DMS53 (cell line): ENCODE data around the gene CHST8.

ENCODE experiments used
- DNase-seq: peaks from one replicate; lab custom pipeline; 2025; lab: John Stamatoyannopoulos, UW

The CHST8 gene

DNA sequence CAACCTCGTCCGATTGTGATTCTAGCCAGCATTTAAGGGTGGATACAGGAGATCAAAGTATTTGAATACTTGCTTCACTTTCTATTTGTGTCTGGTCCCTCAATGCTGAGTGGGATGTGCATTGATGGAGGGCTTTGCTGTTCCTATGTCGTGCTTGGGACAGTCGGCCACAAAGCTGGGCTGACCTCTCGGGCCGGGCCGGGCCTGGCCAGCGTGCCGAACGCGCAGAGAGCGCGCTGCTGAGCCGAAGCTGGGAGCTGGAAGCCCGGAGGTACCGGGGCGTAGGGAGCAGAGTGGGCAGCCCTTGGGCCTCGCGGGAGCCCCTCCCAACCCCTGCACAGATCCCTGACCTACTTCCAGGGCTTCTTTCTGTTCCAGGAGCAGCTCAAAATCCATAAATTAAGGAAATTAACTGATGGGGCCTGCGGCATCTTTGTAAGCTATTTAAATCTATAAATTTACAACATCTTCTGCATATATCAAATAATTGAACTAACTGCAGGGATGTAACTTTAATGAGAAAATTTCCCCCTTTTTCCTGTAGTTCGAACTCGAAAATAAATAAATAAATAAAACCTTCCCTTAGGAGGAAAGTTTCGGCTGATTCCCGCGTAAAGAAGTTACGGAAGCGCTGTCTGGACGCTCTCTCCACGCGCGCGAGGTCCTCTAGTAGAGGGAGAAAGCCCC, 173.1 kb downstream of the CHST8 start:
- DNase-seq = no peak

DNA sequence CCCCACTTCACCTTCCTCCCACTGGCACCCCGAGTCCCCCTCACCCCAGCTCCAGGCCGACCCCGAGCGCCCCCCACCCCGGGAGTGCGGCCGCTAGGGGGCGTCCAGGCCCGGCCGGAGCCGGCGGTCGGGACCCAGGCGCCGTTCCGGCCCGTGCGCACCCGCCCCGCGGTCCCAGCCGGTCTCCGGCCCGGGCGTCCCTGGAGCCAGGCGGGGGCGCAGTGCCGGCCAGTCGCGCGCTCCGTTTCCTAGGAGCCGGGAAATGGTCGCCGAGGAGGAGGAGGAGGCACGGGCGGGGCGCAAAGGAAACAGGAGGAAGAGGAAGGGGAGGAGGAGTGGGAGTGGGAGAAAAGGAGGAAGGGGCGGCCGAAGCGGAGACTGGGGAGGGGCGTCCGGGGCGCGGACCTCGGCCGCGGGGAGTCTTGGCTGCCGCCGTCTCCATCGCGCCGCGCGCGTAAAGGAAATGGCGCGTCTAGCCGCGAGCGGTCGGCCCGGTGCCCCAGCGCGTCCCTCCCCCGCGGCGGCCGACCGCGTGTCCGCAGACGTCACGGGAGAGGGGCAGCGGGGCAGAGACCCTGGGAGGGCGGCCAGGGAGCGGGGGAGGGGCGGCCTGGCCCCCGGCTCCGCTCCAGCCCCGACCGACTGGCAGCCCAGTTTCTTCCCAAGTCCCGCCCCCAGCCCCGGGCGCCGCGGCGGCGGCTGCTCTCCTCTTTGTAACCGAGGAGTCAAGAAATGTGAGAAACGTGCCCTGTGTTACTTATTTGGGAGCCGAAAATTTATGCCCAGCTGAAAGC, 173.8 kb downstream of the CHST8 start:
- DNase-seq = no peak

DNA sequence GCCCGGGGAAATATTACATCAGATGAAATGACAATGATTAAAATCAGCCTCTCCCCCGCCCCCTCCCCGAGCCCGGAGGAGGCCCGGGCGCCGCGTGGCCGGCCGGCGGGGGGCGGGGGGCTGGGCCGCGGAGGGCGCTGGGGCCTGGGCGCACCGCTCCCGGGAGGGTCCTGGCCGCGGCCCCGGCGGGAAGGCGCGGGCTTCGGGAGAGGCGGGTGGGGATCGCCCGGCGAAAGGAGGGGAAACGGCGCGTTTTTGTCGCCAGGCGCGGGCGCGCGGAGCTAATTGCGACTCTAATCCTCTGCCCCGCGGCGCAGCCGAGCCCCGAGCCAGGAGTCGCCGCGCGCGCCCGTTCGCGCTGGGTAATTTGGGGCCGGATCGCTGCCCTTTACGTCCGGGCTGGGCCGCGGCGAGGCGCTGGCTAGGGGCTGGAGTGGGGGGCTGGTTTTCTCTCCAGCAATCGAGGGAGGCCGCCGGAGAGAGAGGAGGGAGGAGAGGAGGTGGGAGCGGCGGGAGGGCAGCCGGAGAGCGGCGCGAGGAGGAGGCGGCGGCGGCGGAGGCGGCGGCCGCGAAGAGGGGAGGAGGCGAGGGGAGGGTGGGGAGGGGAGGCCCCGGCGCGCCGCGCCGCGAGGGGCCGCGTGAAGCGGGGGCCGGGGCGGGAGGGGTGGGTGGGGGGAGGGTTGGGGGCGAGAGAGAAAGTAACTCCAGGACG, 174.6 kb downstream of the CHST8 start, which contains the start of gene KCTD15:
TSS of gene KCTD15 (plus strand) at position 707 of the 712 bp plus-strand sequence. CDS start 3,585 bp downstream, outside the sequence.
- DNase-seq = no peak

DNA sequence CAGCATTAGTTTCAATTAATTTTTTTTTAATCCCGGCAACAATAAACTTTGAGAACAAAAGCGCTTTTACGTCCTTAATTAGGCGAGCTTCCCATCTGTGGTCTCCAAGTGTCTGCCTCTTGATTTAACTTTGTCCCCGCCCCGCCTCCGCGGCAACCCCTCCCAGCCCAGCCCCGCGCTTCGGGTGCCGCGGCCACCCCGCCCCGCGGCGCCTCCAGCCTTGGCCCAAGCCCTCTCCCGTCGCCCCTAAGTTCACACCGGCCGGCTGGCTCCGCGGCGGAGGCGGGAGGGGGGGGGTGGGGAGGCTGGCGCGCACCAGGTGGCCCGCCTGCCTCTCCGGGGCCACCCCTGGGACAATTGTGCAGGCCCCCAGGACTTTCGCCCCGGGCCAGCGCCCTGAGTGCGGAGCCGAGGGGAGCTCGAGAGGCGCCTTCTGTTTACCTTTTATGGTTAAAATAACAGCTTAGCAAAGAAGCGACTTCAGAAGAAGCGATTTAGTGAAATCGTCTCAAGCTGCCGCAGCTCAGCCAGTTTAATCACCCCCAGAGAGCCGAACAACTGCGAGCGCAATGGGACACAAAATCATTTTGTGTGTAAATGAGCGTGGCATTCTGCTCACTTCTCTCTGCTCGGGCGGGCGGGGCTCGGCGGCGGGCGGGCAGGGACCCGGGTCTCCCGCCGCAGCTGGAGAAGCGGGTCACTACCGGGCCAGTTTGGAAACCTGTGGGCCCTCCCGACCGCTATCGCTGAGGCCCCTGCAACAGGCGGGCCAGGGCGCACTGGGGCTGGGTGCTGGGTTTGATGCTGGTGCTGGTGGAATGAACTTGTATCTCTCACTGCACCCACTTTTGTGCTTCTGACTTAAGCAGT, 176.3 kb downstream of the CHST8 start:
- DNase-seq = no peak

DNA sequence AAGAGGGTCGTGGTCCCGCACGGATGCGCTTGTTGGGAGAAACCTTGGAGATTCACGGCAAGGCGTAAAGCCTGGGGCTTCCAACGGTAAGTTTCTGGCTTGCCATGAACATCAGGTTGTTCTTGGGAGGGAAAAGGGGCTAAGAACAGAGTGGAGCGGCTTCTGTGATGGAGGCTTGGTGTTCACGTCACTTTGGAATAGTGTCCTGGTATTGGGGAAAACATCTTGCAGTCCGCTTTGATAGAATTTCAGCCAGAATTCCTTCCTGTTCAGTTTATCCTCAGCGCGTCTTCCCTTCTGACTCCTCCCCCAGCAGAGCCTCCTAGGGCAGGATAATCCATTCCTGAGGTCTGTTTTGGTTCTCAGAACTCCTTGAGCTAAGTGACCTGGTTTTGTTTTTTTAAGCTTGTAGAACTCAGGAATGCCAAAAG, 176.9 kb downstream of the CHST8 start:
- DNase-seq = no peak

DNA sequence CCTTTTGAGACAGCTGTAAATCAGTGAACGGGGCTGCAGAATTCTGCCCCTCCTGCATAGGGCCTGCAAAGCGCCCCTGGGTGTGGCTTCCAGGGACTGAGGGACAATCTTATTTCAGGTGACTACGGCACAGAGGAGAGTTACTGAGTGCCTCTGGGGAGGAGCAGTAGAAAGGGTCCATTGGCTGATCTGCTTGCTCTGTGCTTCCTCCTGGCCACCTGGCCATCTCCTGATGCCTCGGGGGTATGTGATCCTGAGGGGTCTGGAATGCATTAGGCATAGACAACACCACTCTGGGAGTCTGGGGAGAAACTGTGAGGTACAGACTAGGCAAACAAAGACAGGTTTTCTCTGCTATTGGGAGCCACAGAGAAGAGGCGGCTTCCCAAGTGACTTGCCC, 177.7 kb downstream of the CHST8 start:
- no peak for DNase-seq

DNA sequence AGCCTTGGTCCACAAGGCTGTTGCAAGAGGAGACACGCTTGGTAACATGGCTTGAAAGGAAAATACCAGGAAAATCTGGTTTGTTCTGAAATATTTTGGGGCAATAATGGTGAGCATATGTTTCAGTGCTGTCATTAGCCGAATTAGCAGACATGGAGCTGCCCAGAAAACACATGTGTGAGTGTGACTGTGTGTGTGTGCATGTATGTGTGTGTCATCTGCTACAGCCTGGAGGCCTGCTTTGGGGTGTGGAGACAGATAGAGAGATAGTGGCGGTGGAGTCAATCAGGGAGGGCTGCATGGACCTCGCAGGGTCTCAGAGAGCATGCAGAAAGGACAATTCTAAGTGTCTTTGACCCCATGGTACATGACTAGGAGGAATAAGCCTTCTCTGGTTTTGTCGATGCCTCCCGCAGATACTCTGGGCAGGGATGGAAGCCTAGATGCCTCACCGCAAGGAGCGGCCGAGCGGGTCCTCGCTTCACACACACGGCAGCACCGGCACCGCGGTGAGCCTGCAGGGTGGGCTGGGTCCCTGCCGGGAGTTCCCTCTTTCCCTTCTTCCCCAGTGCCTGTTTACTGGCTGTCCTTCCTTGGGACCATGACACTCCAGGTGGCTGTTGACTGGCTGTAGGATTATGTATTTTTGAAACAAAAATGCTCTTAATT, 178.4 kb downstream of the CHST8 start:
- DNase-seq = no peak

DNA sequence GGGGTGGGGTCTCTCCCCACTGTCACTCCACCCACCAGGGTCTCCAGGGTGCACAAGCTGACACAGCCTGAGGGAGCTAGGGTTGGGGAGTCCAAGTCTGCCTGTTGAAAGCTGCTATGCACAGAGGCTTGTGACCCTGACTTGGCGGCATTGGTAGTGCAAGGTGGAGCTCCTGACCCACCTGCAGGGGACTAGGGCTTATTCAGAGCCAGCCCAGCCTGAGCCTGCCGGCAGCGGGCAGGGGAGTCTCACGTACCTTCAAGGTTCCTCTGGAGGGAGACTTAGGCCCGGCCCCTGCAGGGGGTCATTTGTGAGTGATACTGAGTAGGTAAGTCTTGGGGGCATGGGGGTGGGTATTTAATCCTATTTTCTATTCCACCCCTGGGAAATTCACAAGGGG, 179.7 kb downstream of the CHST8 start:
- no peak for DNase-seq

DNA sequence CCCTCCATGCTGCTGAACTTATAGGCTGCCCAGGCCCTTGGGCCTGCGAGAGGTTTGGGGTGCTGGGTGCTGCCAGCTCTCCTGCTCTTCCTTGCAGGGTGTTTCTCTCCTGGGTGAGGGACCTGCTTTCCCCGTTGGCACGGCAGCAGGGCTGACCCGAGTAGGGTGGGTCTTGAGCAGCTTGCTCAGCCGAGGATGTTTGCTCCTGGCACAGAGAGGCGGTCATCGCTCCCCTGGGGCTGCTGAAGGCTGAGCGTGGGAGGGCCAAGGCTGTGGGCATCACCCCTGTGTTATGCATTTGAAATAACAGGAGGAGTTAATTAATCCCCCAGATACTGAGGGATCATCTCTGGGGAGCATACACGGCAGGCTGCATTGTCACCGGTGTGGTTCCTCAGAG, 180.2 kb downstream of the CHST8 start:
- no peak for DNase-seq

DNA sequence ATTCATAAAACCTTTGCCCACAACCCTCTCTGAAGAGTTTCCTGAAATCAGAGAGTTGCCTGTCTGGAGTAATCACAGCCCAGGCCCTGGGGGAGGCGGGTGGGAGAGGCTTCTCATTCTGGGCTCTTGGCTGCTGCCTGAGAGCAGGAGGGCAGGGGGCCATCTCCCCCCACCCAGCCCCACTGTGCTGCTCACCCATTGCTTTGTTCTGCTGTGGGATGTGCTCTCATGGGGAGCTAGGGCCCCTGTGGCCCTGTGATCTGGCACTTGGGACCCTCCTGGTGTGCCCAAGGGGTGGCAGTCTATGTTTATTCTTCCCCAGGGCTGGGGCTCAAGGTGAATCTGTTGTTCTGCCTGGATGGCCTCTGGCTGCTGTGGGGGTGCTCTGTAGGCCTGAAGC, 181.0 kb downstream of the CHST8 start:
- no peak for DNase-seq

DNA sequence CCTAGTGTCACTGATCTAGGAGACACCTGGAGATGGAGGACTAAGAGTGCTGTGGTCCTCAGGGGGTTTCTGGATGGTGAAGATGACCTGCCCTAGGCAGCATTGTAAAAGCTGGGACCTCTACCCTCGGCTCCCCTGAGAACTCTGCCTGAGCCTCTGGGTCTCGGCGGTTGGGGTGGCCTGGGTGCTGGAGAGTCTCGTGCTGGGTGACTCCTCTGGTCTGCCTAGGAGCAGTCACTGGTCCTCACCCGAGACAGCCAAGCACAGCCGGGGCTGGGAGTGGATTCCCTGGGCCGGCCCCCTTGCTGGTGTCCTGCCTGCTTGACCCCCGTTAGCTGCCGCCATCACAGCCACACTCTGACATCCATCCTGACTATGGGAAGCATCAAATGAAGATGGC, 181.6 kb downstream of the CHST8 start:
- no peak for DNase-seq

DNA sequence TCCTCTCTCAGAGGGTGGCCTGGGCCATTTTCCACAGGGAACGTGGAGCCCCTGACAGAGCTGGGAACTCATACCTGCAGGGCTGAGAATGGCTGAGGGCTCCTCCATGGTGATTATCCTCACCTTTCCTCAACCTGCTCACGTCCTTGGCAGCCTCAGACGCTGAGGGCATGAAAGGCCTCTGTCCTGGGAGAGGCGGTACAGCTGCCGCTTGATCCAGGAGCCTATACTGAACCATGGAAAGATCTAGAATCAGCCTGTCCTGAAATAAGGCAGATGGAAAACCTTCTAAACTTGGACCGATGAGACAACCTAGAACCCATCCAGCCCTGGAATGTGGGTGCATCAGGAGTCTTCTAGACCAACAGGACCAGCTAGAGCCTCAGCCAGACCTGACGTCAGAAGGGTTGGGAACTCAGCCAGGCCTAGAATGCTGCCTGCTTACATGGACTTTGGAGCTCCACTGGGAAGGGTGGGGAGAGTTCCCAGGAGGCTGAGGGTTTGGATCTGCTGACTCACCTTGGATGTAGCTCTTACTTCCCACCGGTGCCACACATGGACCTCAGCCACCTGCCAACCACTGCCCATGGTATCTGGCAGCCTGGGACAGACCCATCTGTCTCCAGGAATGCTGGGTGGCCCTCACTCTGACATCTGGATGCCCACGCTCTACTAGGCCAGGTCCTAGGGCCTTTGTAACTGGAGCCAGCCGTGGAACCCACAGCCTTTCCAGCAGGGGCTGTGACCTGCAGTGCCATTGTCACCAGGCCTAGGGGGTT, 182.5 kb downstream of the CHST8 start:
- DNase-seq = no peak

DNA sequence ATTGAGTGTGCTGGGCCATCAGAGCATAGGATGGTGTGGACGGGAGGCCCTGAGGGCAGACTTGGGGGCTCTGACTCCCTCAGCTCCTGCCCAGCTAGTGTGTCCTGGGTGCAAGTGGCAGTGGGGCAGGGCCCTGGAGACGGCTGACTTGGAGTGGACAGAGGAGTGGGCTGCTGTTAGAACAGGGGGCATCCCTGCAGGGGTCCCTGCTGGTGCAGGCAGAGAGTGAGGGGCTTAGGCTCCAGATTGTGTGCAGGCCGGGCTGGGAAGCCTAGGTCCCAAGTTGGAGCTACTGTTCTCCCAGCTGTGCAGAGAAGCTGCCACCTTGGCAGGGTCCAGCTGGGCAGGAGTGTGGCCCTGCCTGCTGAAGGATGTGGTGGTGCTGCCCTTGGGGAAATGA, 183.6 kb downstream of the CHST8 start:
- DNase-seq = no peak

DNA sequence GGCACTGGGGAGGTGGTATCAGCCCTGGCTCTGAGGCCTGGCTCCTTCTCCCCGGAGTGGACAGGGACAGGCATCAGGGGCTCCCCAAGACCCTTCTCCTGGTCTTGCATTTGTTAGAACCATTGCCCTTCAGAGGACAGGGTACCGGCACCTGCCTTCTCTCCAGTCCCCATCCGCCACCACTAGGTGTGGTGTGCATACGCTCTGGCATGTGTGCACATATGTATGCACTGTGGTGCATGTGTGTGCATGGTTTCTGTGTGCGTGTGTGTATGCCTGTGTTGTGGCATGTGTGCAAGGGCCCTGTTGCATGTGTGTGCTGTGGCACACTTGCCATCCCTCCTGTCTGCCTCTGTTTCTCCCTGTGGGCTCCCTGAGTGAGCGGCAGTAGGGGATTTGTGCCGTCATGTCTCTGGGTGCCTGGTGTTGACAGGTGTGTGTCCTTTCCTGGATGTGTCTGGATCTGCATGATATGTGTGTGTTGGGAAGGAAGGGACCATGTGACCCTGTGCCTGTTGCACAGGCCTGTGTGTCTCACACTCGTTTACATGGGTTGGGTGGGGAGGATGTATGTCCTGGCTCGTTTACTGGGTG, 184.2 kb downstream of the CHST8 start:
- DNase-seq = no peak

DNA sequence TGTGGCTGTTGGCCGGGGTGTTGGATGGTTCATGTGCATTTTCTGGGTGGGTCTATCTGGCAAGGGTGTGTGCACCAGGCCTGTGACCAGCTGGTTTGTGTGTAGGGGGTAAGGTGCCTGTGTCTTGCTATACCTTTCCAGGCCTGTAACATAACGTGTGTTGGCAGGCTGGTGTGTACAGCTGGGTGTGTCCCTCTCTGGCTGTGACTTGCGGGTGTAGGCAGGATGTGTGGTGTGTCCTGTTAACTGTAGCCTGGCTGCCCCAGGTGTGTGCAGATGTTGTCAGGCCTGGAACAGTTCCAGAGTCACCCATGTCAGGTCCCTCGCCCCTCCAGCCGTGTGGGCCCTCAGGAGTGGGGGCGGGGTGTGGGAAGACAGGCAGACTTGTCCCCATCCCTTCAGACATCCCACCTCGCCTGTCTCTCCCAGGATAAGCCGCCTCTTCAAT, 184.7 kb downstream of the CHST8 start:
- DNase-seq = no peak

DNA sequence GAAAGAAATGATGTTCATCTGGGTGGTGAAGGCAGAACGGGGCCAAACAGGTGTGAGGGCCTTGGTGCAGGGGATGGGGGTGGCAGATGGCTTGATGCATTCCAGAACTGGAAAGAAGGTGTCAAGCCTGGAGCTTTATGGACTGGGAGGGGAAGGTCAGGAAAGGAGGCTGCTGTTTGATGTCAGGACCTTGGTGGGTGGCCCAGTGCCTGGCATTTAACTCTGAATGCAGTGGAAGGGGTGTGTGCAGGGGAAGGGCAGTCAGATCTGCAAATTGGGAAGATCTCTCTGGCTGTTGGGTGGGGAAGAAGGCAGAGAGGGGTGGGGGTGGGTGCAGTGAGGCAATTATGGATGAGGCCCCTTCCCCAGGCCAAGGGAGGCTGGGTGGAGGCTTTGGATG, 186.6 kb downstream of the CHST8 start:
- DNase-seq = no peak

DNA sequence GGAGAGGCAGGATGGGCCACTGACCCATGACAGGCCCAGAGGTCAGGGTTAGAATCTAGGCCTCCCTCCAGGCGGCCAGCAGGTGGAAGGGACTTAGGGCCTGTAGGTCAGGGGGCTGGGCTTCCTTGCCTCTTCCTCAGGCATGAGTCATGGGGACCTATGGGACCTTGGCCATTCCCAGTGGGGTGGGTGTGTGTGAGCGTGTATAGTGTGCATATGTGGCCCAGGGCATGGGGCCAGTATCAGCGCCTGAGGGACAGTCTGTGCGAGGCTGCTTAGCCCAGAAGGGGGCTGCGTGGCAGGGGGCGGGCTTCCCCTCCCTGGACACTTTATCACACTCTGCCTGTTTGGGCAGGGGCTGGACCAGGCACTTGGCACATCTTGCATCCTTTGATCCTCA, 188.2 kb downstream of the CHST8 start:
- no peak for DNase-seq

DNA sequence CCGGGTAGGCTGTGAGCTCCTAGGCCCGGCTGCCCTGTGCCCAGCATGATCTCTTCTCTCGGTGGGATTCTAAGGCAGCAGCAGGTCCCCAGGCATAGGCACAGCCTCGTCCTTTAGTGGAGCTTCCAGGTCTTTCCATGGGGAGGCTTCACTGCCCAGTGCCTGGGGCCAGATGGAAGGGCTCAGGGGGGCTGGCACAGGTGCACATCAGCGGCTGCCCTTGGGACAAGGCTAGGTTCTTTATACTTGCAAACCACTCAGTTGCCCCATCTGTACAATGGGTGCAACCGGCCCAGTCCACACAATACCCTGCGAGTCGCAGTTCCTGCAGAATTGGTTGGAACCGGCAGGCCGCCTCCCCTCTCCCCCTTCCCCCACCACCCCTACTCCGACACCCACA, 189.1 kb downstream of the CHST8 start:
- no peak for DNase-seq

DNA sequence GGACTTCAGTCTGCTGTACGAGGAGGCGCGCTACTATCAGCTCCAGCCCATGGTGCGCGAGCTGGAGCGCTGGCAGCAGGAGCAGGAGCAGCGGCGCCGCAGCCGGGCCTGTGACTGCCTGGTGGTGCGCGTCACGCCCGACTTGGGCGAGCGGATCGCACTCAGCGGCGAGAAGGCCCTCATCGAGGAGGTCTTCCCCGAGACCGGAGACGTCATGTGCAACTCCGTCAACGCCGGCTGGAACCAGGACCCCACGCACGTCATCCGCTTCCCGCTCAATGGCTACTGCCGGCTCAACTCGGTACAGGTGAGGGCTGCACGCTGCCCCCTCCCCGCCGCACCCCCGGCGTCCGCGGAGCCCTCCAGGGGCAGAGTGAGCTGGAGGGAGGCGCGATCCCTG, 189.5 kb downstream of the CHST8 start:
- no peak for DNase-seq

DNA sequence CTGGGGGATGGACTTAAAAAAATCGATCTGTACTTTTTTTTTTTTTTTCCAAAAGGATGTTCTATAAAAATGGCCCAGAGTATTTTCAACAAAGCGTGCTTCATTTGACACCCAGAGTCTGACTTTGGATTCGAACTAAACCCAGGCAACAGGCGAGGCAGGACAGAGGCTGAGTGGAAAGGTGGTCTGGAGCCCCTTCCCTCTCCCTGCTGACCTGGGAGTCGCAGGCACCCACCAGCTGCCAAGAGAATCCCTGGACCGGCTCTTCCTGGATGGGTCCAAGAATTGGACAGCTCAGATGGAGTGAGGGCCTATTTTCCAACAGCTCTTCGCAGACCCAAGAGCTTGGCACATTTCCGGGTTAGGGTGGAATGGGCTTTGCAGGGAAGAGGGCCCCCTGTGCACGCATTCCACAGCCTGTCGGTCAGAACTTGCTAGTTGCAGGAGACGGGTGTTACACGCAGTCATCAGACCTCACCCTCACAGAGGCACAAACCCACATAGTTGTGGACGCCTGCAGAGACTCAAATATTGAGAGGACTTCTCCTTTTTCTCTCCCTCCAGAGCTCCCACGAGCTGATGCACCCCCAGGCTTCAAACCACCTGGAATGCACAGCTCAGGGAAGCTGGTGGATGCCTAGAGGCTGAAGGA, 190.1 kb downstream of the CHST8 start:
- DNase-seq = no peak
